Activated CD8-positive, alpha-beta T cell treated with anti-CD3 and anti-CD28 coated beads, Interleukin-2, amount 10 ng/mL, durations not matched to agents 7 days and 5 days (primary cell): ENCODE results near the gene PHC2. TPM values are rescaled to one million over a fixed set of nuclear protein-coding genes. Genes with fewer than 3 reads are reported as not detected.

Experiments used
- ATAC-seq: fragments of 150-1000 bp; cut with Tn5 transposase; one replicate; pipeline ENCODE4 v1.10.0; 2021; ENCODE audit warnings: moderate library complexity
- CTCF ChIA-PET: fragments of 350-600 bp; sonication (Branson Sonifier 250); formaldehyde crosslinking; loops from one replicate; lab custom pipeline; 2021; ENCODE audit warnings: antibody characterized with exemption; lab: Charles Lee
- POLR2A ChIA-PET: fragments of 350-600 bp; sonication (Branson Sonifier 250); formaldehyde crosslinking; loops from one replicate; lab custom pipeline; 2021; ENCODE audit warnings: antibody characterized with exemption; lab: Charles Lee
- DNase-seq: peaks from one replicate; pipeline ENCODE4 v3.0.0-alpha.2; 2020
- H3K27ac Mint-ChIP-seq: one replicate; pipeline ENCODE4 v1.8.0; 2021; ENCODE audit warnings: mild to moderate bottlenecking, mixed read lengths
- H3K27me3 Mint-ChIP-seq: one replicate; pipeline ENCODE4 v1.8.0; 2021; ENCODE audit warnings: low read depth, mixed read lengths
- H3K36me3 Mint-ChIP-seq: one replicate; pipeline ENCODE4 v1.8.0; 2021; ENCODE audit warnings: low read depth, mixed read lengths
- H3K4me1 Mint-ChIP-seq: one replicate; pipeline ENCODE4 v1.8.0; 2021; ENCODE audit warnings: low read depth, mixed read lengths
- H3K4me3 Mint-ChIP-seq: one replicate; pipeline ENCODE4 v1.8.0; 2021; ENCODE audit warnings: mild to moderate bottlenecking, mixed read lengths
- H3K9me3 Mint-ChIP-seq: one replicate; pipeline ENCODE4 v1.8.0; 2022; ENCODE audit warnings: mixed read lengths; ENCODE audit not compliant: insufficient read depth
- total RNA-seq, 2 experiments: library from RNA; stranded (reverse); gene quantifications; one replicate each; pipeline ENCODE4 v1.2.3, GENCODE V29; 2021

The PHC2 gene
- total RNA-seq, 2 experiments from 2014 or later, result 40.3 to 42.2 TPM

DNA sequence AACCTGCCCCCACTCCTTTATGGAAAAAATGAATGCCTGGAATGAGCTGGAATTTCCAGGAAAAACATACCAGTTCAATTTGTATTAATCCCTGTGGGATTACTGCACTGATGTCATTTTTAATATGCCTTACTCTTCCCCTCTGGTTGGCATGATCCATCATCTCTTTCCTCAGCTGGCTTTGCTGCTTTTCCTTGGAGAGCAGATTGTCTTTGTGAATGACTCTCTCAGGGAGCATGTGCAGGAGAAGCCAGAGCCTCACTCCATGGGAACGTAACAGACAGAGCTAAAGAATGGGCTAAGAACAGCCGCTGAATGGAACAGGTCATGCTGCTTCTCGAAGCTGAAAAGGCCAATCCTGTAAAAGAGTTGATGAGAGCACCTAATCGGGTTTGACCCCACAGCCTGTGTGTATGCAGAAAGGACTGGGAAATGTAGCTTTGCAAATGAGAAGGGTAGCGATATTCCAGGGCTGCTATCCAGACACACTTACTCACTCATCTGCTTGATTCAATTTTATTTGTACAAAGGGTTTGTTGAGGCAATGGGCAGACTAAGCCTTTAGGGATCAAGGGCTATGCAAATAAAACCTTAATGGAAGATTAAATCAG, 20.7 kb downstream of the PHC2 start:
- Mint-ChIP-seq H3K27me3 (peaks cover 29% of the 10 kb centered on the region), H3K4me1 (no peaks in the 10 kb centered on the region), H3K4me3 (no peak overlapping the region), H3K36me3 (no peaks in the 10 kb centered on the region), H3K9me3 (peaks cover 8% of the 10 kb centered on the region), H3K27ac (no peak overlapping the region)
- CTCF ChIA-PET, result no interaction called here
- no peak for DNase-seq
- no peak for ATAC-seq
- POLR2A ChIA-PET, result no interaction called here

DNA sequence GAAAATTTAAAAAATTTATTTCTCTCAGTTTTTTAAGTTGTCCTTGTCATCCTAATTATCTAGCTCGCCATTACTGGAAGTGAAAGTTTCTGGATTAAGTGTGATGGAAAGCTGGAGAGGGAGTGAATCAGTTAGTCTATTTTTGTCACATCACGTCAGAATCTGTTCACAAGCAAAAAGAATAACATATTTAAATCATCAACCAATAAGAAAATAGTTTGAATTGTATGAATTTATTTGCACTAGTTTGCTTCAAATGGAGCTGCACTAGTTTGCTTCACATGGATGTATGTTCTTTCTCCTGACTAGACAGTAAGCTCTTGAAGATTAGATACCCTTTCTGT, 22.8 kb downstream of the PHC2 start:
- Mint-ChIP-seq H3K9me3 (no peaks in the 10 kb centered on the region), H3K27ac (no peak overlapping the region), H3K4me3 (no peak overlapping the region), H3K4me1 (no peaks in the 10 kb centered on the region), H3K36me3 (no peaks in the 10 kb centered on the region), H3K27me3 (peaks cover 36% of the 10 kb centered on the region)
- ChIA-PET CTCF (no interaction called here), POLR2A (no interaction called here)
- DNase-seq (no peak), ATAC-seq (no peak)

DNA sequence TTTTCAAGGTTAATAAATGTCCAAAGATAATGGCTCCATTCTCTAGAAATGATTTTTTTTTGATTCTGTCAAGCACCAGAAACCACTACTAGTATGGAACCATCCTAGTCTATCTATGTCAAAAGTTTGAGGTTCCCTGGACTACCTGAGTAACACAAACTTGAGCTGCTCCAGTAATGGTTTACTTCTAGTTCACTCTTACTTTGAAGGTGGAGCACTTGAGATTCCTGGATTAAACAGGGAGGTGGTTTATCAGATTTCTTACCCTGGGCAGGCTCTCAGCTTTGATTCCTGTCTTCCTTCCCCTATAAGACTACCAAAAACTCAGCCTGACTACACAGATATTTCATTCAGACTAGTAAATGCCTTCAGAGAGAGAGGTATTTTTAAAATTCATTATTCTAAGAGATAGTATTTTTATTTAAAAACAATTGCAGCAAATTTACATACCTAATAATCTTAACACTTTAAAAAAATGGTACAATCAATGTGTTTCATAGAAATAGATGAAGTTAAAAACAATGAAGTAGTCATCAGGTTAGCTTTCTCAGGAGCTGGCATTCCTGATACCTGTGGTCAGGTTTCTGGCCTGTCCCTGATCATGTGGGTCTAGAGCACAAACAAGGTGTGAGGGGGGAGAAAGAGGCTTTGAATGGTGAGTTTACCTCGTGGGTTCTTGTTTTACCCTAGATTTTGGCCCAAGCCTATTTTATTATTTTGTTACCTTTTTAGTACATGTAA, 23.4 kb downstream of the PHC2 start:
- peaks cover 36% of the 10 kb centered on the region for H3K27me3 Mint-ChIP-seq
- ChIA-PET CTCF (interaction anchor here (1.3 kb wide), 1 partner anchor 48 kb away, joined by 3 read pairs; no protein-coding TSS in a partner anchor), POLR2A (no interaction called here)
- ATAC-seq (no peak), DNase-seq (no peak)
- no peaks in the 10 kb centered on the region for H3K4me1 Mint-ChIP-seq
- H3K4me3 Mint-ChIP-seq, result no peak overlapping the region
- no peak overlapping the region for H3K27ac Mint-ChIP-seq
- no peaks in the 10 kb centered on the region for H3K36me3 Mint-ChIP-seq
- H3K9me3 Mint-ChIP-seq, result no peaks in the 10 kb centered on the region

DNA sequence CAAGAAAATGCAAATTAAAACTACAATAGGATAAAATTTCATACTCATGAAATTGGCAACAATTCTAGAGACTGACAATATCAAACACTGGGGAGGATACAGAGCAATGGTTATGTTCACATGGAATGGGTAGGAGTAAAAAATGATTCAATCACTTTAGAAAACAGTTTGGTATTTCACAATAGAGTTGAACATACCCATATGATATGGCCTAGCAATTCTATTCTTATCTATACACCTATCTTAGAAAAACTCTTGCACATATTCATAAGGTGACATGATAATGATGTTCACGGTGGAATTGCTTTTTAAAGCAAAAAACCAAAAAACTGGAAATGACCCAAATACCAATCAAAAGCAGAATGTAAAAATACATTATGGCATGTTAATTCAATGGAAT, 28.7 kb downstream of the PHC2 start:
- Mint-ChIP-seq H3K4me1 (peaks cover 4% of the 10 kb centered on the region), H3K4me3 (no peak overlapping the region), H3K36me3 (no peaks in the 10 kb centered on the region), H3K9me3 (no peaks in the 10 kb centered on the region), H3K27me3 (peaks cover 34% of the 10 kb centered on the region), H3K27ac (no peak overlapping the region)
- no peak for DNase-seq
- ChIA-PET POLR2A (no interaction called here), CTCF (no interaction called here)
- ATAC-seq, result no peak

DNA sequence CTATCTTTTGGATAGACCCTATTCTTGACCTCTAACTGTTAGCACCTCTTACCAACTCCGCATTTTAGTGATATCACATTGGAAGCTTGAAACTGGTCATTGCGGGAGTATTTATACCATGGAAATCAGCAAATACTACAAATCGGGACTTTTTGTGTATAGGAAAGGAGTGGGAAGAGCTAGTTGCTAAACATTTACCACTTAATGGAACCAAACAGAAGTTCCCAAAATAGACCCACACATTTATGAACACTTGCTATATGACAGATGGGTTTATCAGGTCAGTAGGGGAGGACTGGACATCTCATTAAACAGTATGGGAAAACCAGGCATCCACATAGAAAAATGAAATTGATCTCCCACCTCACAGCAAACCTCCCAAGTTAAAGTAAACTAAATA, 29.4 kb downstream of the PHC2 start:
- H3K27ac Mint-ChIP-seq, result no peak overlapping the region
- no peak for DNase-seq
- ChIA-PET CTCF (no interaction called here), POLR2A (no interaction called here)
- no peaks in the 10 kb centered on the region for H3K36me3 Mint-ChIP-seq
- H3K9me3 Mint-ChIP-seq, result no peaks in the 10 kb centered on the region
- H3K4me3 Mint-ChIP-seq, result no peak overlapping the region
- ATAC-seq, result no peak
- peaks cover 28% of the 10 kb centered on the region for H3K27me3 Mint-ChIP-seq
- peaks cover 11% of the 10 kb centered on the region for H3K4me1 Mint-ChIP-seq

GRCh38 chr1:33400153-33400911, 30.6 kb downstream of the PHC2 start:
- Mint-ChIP-seq H3K4me1 (peaks cover 13% of the 10 kb centered on the region), H3K4me3 (no peak overlapping the region), H3K27me3 (peaks cover 24% of the 10 kb centered on the region), H3K36me3 (no peaks in the 10 kb centered on the region), H3K9me3 (no peaks in the 10 kb centered on the region), H3K27ac (no peak overlapping the region)
- DNase-seq, result no peak
- ChIA-PET POLR2A (no interaction called here), CTCF (no interaction called here)
- ATAC-seq, result no peak

- CTCF ChIA-PET, result no interaction called here
- Mint-ChIP-seq H3K4me3 (no peak overlapping the region), H3K4me1 (peaks cover 13% of the 10 kb centered on the region), H3K9me3 (no peaks in the 10 kb centered on the region), H3K27me3 (peaks cover 20% of the 10 kb centered on the region), H3K36me3 (no peaks in the 10 kb centered on the region), H3K27ac (no peak overlapping the region)
- DNase-seq (no peak), ATAC-seq (no peak)
- POLR2A ChIA-PET, result no interaction called here
Measured at GRCh38 chr1:33399375-33399774, 31.5 kb downstream of the PHC2 start.

DNA sequence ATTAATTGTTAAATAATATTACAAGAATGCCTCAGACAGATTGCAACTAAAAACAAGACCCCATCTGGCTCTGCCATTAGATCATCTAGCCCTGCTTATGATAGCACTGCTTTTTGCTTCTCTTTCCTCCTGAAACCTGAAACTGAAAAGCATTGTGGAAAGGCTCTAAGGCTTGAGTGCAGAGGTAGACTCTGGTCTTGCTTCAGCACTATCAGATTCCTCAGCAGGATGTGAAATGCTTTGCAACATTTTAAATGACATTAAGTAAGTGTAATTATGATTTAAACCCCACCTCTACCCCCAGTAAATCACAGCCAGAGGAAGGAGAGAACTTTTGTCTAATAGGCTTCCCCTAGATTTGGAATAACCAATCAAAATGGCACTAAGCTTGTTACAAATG, 32.9 kb downstream of the PHC2 start:
- Mint-ChIP-seq H3K27me3 (peaks cover 19% of the 10 kb centered on the region), H3K27ac (no peak overlapping the region), H3K9me3 (no peaks in the 10 kb centered on the region), H3K36me3 (no peaks in the 10 kb centered on the region), H3K4me1 (peaks cover 13% of the 10 kb centered on the region), H3K4me3 (no peak overlapping the region)
- POLR2A ChIA-PET, result no interaction called here
- DNase-seq (no peak), ATAC-seq (no peak)
- CTCF ChIA-PET, result no interaction called here

GRCh38 chr1:33397125-33397506, 33.8 kb downstream of the PHC2 start:
- ChIA-PET POLR2A (no interaction called here), CTCF (interaction anchor here (0.8 kb wide), 1 partner anchor 102 kb away, joined by 4 read pairs; no protein-coding TSS in a partner anchor)
- ATAC-seq, result no peak

DNA sequence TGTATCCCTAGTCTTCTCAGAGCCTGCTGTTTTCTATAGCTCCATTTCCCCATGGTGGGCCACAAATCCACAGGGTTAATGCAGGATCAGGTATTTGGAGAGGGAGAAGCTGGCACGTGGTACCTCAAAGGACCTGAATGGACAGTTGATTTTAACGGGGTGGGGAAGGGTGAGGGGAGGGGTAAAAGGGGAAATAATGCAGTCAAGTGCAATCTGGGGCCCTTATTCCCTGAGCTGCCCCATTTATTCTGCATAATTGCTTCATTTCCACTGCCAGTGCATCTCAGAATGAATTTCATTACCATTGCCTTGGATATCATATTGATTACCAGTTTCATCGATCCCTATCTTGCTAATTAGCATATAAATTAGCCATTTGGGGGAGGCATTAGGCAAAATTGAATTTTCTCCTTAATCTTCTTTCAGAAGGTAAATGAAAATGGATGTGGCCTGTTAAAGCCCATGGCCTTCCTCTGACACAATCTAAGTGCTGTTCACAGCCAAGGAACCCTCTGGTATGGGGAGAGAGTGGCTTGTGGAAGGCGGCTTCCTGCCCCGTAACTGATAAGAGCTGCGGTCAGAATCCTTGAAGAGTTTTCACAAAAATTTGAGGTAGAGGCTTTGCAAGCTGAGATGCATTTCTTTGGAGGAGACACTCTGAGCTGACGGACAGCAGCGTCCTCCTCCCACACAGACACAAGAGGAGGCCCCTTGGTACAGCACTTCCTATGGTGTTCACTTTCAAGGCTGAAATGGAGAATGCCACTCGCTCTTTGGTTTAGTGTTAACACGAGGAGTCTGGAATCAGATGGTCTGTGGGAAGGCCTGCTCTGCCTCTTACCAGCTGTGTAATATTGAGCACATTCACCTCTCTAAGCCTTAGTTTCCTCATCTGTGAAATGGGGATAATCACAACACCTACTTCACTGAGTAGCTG, 34.4 kb downstream of the PHC2 start:
- Mint-ChIP-seq H3K4me1 (peaks cover 13% of the 10 kb centered on the region), H3K4me3 (no peak overlapping the region), H3K27ac (no peak overlapping the region), H3K27me3 (peaks cover 29% of the 10 kb centered on the region), H3K36me3 (no peaks in the 10 kb centered on the region), H3K9me3 (no peaks in the 10 kb centered on the region)
- ChIA-PET CTCF (interaction anchor here (0.8 kb wide), 1 partner anchor 101 kb away, joined by 4 read pairs; no protein-coding TSS in a partner anchor), POLR2A (no interaction called here)
- ATAC-seq (peak; percentile 65), DNase-seq (peak; percentile 25)

More at GRCh38 chr1:33397125-33397506, 33.8 kb downstream of the PHC2 start:
- no peaks in the 10 kb centered on the region for H3K9me3 Mint-ChIP-seq
- no peak for DNase-seq
- H3K27ac Mint-ChIP-seq, result no peak overlapping the region
- H3K27me3 Mint-ChIP-seq, result peaks cover 24% of the 10 kb centered on the region
- peaks cover 13% of the 10 kb centered on the region for H3K4me1 Mint-ChIP-seq
- no peak overlapping the region for H3K4me3 Mint-ChIP-seq
- H3K36me3 Mint-ChIP-seq, result no peaks in the 10 kb centered on the region

DNA sequence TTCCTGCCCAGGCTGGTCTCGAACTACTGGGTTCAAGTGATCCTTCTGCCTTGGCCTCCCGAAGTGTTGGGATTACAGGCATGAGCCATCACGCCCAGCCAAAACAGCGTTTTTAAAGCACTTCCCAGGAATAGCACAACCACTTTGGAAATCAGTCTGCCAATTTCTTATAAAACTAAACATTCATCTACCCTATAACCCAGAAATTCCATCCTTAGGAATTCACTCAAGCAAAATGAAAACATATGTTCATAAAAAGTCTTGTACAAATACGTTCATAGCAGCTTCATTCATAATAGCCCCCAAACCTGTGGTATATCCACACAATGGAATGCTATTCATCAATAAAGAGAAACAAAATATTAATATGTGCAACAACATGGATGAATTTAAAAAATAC, 36.1 kb downstream of the PHC2 start:
- ChIA-PET CTCF (interaction anchor here (0.7 kb wide), 1 partner anchor 1705 kb away, joined by 4 read pairs; no protein-coding TSS in a partner anchor), POLR2A (no interaction called here)
- Mint-ChIP-seq H3K27ac (no peak overlapping the region), H3K9me3 (no peaks in the 10 kb centered on the region), H3K4me1 (peaks cover 13% of the 10 kb centered on the region), H3K36me3 (no peaks in the 10 kb centered on the region), H3K4me3 (no peak overlapping the region), H3K27me3 (peaks cover 27% of the 10 kb centered on the region)
- DNase-seq (no peak), ATAC-seq (no peak)
